Dermis blood vessel endothelial cell (primary cell): ENCODE results near the gene DEFB112. TPM values are rescaled to one million over a fixed set of nuclear protein-coding genes. Genes with fewer than 3 reads are reported as not detected.

Source experiments
- total RNA-seq: library from RNA; depleted of rRNA; stranded (reverse); fragments of >200 nt; gene quantifications from 2 replicates; pipeline ENCODE4 v1.2.3, GENCODE V29; 2014

The DEFB112 gene
- total RNA-seq, 1 donor from 2014 or later: not detected

Other genes with a start within 250 kb of the DEFB112 start
- gene CRISP1, start 183.4 kb downstream of the DEFB112 start, total RNA-seq: not detected in 2 replicates
- gene DEFB114, start 85.8 kb downstream of the DEFB112 start, total RNA-seq: not detected in 2 replicates
- not detected in 2 replicates for gene DEFB113, start 80.3 kb downstream of the DEFB112 start, total RNA-seq
- not detected in 2 replicates for gene DEFB110, start 27.9 kb downstream of the DEFB112 start, total RNA-seq